Inflammatory macrophage treated with lipopolysaccharide for 4 hours (primary cell): ENCODE data around the gene PRSS36.
A peak's percentile ranks its signal among the peaks of the same experiment; 100 is the strongest.

Experiments used
- DNase-seq: peaks from one replicate; pipeline ENCODE4 v3.0.0-alpha.2; 2020

PRSS36 gene

DNA sequence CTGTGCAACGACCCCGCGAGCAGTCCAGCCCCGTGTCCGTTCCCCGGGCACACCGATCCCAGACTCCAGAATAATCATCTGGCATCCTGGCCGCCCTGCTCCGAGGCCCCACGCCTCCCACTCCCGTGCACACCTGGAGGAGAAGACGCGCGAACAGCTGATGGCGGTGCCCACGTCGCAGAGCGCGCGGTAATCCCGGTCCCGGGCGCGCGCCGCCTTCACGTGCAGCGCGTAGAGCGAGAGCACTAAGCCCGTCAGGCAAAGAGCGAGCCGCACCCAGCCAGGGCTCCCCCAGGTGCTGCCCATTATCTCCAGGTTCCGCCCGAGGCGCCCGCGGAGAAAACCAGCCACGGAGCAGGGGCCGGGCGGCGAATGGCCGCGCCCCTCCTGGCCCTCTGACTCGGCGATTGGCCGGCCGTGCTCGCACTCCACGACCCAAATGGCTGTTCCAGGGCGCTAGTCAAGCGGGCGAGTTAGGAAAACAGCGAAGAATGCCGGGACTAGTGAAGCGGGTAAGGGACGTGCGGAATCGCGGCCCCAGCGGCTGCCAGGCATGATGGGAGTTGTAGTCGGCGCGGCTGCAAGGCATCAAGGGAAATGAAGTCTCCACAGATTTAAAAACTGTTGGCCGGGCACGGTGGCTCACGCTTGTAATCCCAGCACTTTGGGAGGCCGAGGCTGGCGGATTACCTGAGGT is 55.3 kb downstream of the PRSS36 start, which contains the start of gene VKORC1:
Gene VKORC1 (minus strand): TSS at position 374 of the 697 bp plus-strand sequence. CDS start 68 bp downstream, at position 306.
- peak; percentile 99 for DNase-seq

DNA sequence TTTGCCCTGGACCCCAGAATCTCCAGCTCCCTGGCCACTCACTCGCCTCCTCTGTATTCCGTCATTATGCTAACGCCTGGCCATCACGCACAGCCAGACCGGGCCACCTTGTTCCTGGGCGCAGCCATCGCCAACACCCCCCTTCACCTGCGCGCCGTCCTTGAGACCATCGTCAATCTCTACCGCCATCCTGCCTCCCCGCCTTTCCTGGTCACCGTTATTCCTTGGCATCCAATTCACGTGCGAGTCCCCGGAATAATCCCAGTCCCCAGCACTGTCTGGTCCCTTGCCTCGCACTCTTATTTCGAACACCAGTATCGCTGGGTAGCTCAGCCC is 55.8 kb downstream of the PRSS36 start:
- no peak for DNase-seq

DNA sequence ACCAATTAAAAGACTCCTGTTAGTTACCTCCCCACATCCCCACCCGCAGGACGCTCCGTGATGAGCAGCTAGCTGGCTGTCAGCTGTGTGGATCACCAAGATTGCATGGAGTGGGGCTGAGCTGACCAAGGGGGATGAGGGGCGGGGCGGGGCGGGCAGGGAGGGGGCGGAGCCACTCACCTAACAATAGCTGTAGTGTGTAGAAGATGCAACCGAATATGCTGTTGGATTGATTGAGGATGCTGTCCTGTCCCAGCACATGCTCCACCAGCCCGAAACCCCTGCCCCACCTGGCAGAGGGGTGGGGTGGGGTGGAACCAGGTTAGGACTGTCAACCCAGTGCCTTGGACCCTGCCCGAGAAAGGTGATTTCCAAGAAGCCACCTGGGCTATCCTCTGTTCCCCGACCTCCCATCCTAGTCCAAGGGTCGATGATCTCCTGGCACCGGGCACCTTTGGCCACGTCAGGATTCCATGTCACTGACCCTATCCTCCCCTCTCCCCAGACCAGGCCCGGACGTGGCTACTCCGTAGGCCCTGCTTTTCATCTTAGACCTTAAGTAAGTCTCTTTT is 56.6 kb downstream of the PRSS36 start:
- DNase-seq, result peak; percentile 13

DNA sequence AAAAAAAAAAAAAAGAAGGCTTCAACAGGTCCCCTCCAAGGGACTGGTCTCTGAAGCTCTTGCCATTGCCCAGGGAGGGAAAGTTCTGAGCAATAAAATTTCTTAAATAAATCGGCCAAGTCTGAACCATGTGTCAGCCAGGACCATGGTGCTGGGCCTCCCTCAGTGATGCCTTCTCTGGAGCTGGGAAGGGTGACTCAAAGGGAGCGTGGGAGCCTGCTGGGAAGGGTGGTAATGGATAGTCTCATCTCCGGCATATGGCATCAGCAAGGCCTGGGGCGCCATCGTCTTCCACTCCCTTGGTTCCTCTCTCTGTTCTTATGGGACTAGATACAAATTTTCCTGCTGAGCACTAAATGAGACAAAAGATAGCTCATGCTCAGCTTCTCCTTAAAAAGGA is 57.5 kb downstream of the PRSS36 start:
- DNase-seq, result no peak

DNA sequence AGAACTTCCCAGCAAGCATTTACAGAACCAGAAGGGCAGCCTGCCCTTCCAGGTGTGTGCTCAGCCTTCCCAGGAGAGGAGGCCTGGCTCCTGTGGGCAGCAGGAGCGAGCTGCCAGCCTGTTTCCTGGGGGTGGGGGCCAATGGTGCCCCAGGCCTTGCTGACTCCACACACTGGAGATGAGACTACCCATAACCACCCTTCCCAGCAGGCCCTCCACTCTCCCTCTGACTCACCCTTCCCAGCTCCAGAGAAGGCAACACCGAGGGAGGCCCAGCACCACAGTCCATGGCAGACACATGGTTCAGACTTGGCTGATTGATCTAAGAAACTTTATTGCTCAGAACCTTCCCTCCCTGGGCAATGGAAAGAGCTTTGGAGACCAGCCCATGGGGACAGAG is 59.3 kb downstream of the PRSS36 start:
- no peak for DNase-seq

DNA sequence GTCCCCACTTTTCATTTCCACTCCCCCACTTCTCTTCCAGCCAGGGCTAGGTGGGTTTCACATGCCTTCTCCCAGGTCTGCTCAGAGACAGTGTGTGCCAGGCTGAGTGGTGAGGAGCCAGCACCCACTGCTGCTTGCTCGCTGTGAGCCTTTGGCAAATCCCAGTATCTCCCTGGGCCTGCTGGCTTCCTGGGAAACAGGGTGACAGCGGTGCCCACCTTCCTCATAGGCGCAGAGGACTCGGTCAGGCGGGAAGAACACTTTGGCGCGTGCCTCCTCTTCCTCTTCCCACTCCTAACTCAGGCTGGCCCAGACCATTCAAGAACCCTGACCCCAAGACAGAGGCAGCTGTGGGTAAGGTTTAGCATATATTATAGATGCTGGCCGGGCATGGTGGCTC is 60.7 kb downstream of the PRSS36 start:
- DNase-seq, result no peak
